Astrocyte (in vitro differentiated cells and primary cell): ENCODE results near the gene MYL7.

Source experiments
- EZH2 ChIP-seq: IDR thresholded peaks from 2 replicates; pipeline ENCODE4 v1.6.1; 2012; ENCODE audit warnings: mild to moderate bottlenecking, low read length, inconsistent platforms; ENCODE audit not compliant: insufficient read depth
- TF ChIP-seq, protein P1 (sequence below): IDR thresholded peaks from 2 replicates; pipeline ENCODE4 v1.5.1; 2011; ENCODE audit warnings: low read depth, mild to moderate bottlenecking, inconsistent platforms, low read length, moderate library complexity; ENCODE audit not compliant: insufficient read depth

DNA sequence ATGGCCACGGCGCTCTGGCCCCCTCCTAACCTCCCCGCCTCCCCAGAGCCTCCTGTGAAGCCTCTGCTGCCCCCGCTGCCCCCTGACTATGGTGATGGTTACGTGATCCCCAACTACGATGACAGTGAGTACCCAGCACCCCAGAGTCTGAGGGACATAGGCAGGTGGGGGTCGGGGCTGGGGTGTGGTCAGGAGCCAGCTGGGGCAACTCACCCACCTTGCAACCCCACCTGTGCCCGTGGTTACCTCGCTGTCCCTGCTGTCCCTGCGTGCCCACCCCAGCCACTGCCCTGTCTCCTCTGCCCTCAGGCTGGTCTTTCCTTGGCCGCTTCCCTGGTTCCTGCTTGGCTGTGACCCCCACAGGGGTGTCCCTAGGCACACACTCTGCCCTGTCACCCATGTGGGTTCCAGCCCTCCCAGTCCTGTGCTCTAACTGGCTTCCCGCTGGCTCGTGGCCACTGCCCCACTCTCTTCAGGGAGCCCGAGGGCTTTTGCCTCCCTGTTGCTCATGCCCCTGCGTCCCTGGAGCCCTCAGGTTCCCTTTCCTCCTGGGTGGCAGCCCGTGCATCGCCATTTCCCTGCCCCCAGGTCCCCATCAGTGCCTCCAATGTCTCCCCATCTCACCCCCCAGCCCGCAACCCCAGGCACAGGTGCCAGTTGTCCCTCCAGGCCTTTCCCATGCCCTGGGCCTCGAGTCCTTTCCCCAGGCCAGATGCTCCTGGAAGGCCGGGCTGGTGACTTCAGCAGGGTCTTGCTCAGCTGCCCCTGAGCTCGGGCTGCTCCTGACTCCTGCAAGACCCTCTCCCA, 33.0 kb downstream of the MYL7 start:
- TF ChIP-seq, protein P1, sequence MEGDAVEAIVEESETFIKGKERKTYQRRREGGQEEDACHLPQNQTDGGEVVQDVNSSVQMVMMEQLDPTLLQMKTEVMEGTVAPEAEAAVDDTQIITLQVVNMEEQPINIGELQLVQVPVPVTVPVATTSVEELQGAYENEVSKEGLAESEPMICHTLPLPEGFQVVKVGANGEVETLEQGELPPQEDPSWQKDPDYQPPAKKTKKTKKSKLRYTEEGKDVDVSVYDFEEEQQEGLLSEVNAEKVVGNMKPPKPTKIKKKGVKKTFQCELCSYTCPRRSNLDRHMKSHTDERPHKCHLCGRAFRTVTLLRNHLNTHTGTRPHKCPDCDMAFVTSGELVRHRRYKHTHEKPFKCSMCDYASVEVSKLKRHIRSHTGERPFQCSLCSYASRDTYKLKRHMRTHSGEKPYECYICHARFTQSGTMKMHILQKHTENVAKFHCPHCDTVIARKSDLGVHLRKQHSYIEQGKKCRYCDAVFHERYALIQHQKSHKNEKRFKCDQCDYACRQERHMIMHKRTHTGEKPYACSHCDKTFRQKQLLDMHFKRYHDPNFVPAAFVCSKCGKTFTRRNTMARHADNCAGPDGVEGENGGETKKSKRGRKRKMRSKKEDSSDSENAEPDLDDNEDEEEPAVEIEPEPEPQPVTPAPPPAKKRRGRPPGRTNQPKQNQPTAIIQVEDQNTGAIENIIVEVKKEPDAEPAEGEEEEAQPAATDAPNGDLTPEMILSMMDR: no peak
- no peak for TF ChIP-seq EZH2
